Stimulated activated CD4-positive, alpha-beta T cell treated with anti-CD3 and anti-CD28 coated beads, Interleukin-15, amount 100 ng/mL, for 24 hours (primary cell): Measurements from ENCODE around the gene TTC13.

Source experiments
- DNase-seq: peaks from one replicate; pipeline ENCODE4 v3.0.0-alpha.2; 2020

TTC13 gene

GRCh38 chr1:230900984-230901383 is 77.7 kb downstream of the TTC13 start:
- no peak for DNase-seq

- DNase-seq = no peak
Observed at GRCh38 chr1:230899841-230900251, 78.8 kb downstream of the TTC13 start.

DNA sequence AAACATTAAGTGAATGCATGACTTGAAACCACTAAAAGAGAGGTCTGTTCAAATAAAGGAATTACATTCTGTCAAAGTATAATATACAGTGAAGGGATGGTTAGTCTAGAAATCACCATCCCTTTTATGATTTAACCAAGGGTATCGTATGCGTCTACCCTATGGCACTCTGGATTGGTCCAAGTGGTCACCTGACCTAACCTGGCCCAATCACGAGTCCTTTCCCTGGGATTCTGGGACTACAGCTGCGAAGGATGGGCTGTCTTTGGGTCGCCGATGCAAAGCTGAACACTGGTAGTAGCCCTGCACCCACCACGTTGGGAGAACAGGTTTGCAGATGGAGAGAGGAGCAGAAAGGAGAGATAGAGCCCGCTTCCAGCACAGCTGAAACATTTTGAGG is 79.9 kb downstream of the TTC13 start:
- no peak for DNase-seq

DNA sequence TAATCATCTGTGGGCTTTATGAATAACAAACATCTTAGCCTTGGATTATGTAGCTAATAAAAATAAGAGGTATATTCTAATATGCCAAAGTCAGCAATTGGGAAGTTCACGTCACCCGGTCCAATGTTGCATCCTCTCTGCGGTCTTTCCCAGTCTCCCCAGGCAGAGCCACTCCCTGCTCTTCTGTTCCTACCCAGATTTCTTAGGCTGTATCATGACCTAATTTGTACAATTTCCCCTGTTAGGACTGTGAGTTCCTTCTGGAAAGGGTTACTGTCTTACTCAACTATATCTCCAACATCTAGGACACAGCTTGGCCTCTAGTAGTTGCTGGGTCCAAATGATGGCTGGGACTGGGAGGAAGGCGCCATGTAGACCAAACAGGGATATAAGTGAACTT is 80.5 kb downstream of the TTC13 start:
- DNase-seq = no peak

- DNase-seq = no peak
Observed at GRCh38 chr1:230896779-230897178, 81.9 kb downstream of the TTC13 start.

DNA sequence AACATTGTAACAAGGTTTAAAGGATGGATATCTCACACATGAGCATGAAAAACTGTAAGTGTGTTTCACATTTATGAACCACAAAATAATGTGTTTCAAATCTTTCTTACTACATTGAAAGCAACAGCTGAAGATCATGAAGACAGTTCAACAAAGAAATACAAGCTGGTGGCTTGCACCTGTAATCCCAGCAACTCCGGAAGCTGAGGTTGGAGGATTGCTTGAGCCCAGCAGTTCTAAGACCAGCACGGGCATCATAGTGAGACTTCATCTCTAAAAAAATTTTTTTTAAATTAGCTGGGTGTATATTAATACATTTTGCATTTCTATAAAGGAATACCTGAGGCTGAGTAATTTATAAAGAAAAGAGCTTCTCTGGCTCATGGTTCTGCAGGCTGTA is 83.2 kb downstream of the TTC13 start:
- DNase-seq = no peak

GRCh38 chr1:230894664-230895063 is 84.0 kb downstream of the TTC13 start:
- no peak for DNase-seq

GRCh38 chr1:230894032-230894431 is 84.6 kb downstream of the TTC13 start:
- no peak for DNase-seq

DNA sequence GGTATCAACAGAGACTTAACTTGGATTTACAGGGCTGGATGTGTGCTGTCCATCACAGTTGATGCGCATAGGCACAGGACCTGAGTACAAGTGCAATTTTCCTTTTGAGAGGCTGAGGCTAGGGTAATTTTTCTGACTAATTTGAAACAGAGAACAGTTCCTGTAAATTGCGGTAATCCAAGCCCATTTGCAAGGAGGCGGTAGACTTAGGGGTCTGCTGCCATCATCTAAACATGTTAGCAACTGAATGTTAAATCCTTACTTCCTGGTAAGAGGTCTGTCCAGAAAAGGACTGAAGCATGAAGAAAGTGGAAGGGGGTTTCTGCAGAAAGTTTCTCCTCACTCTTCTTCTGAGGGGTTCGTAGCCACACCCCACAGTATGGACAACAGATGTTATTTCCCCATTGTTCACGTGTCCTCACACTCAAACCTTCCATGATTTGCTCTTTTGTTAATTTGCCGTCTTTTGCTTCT is 86.6 kb downstream of the TTC13 start:
- DNase-seq = no peak

DNA sequence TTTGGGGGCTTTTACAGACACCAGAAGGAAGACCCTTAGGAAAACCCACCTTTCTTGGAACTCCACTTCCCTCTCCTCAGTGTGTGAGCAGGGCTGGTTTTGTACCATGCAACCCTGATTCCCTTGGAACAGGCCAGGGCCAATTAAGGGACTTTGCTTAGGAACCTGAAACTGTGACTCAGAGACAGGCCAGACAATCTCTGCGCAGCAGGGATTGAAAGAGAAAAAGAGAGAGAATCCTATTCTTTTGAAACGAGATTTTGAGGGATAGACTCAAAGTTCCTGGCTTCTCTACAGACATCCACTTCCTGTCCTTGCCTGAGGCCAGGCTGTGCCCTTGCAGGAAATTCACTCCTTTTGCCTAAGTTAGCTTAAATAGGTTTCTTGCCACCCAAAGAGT is 87.2 kb downstream of the TTC13 start:
- DNase-seq = no peak

DNA sequence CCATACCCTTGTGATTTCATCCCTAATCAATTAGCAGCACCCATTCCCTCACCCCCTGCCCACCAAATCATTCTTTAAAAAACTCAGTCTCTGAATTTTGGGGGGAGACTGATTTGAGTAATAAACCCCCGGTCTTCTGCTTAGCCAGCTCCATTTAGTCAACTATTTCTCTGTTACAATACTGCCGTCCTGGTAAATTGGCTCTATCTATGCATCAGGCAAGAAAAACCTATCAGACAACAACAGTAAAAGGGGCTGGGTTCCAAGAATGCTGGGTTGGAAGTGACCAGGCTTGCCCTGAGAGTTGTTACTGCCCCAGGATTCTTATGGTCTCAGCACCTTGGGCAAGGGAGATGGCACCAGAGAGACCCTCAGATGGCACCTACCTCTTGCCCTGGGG is 94.0 kb downstream of the TTC13 start:
- DNase-seq = no peak

DNA sequence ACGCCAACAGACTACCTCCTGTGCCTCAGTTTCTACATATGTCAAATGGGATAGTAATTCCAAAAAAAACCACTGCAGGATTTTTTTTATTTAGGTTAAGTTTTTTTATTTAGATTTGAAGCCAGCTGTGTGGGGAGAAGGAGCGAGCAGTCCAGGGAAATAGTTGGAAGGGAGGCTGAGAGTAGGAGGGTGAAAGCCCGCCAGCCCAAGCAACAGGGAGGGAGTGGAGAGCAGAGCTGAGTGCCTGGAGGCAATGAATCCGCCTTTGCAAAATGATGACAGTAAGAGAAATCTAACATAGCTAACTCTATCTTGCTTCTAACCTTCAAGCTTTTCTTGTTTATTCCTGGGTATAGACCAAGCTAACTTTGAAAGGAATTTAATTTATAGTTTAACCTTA is 94.7 kb downstream of the TTC13 start:
- DNase-seq = no peak

GRCh38 chr1:230879778-230880177 is 98.9 kb downstream of the TTC13 start:
- no peak for DNase-seq

GRCh38 chr1:230878591-230878990 is 100.1 kb downstream of the TTC13 start:
- DNase-seq = no peak

DNA sequence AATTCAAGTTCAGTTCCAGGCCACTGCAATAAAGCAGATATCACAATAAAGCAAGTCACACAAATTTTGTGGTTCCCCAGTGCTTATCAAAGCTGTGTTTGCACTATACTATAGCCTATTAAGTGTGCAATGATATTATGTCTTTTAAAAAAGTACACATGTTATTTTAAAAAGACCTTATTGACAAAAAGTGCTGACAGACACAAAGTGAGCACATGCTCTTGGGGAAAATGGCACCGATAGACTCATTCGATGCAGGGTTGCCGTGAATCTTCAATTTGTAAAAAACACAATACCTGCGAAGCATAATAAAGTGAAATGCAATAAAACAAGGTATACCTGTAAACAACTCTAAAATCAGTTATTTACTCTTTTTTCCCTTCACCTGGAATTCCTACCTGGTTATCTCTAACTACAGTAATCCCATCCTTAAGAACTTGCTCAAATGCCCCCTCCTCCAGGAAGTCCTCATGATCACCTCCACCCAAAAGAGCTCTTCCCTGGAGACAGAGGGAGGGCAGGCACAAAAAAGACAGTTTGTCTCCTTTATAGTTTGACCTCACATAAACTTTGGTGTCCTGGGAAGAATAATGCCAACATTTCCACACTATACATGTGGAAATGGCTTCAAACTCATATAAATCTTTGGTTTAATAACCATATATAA is 100.6 kb downstream of the TTC13 start:
- DNase-seq = no peak

- DNase-seq = no peak
Observed at GRCh38 chr1:230877146-230877923, 101.3 kb downstream of the TTC13 start.

DNA sequence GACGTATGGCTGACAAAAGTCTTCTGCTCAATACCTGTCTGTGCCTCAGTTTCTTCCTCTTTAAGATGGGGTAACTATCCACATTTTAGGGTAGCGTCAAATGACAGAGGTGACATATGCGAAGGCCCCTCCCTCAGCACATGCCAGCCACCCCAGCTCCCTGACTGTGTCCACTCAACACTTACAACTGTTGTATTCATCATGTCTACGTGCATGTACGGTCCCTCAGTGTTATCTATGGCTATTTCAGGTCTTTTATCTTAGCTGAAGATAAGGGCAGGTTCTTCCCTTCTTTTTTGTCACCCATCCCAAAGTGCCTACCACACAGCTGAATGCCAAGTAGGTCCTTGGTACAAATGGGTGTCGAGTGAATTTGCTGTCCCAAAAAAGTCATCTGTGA is 102.0 kb downstream of the TTC13 start:
- no peak for DNase-seq

DNA sequence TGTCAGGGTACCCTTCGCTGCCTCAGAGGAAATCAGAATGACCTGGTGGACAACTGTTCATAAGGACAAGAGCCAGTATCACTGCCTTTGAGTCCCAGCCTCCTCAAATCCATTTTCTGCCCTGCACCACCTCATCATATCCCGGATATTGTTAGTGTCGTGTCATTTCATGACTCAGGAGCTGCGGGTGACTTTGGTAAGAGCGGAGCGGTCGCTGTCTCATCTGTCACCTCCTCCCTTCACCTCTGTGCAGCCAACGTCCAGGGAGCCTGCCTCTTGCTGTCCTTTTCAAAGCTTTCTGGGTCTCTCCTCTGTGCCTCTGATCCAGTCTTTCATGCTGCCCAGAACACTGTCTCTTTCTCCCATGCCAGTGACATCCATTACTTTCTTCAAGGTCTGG is 103.3 kb downstream of the TTC13 start:
- DNase-seq = no peak

DNA sequence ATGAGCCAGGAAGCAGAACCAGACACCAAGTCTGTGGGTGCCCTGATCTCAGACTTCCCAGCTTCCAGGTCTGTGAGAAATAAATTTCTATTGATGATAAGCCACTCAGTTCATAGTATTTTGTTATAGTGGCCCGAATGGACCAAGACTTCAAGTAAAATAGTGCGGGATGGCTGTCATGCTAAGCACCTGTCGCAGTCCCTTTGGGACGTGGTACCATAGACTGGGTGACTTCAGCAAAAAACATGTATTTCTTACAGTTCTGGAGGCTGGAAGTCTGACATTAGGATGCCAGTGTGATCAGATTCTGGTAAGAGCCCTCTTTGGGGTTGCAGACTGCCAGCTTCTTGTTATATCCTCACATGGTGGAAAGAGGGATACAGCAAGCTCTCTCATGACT is 107.7 kb downstream of the TTC13 start:
- no peak for DNase-seq

DNA sequence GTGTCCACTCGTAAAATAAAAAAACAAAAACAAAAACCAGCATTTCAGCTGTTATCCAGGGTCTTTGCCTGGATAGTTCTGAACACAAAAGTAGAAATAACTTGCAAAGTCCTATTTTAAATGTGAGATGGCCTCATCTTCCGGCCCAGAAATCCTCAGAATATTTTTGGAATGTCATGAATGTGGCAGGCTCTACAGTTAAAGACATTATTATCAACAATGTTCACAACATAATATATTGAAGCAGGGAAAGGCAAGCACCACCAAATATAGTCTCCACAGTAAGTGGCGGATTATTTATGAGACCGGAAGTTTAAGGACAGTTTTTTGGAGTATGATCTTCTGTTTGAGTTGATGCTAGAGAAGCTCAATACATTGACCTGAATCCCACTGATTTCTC is 109.2 kb downstream of the TTC13 start:
- no peak for DNase-seq

DNA sequence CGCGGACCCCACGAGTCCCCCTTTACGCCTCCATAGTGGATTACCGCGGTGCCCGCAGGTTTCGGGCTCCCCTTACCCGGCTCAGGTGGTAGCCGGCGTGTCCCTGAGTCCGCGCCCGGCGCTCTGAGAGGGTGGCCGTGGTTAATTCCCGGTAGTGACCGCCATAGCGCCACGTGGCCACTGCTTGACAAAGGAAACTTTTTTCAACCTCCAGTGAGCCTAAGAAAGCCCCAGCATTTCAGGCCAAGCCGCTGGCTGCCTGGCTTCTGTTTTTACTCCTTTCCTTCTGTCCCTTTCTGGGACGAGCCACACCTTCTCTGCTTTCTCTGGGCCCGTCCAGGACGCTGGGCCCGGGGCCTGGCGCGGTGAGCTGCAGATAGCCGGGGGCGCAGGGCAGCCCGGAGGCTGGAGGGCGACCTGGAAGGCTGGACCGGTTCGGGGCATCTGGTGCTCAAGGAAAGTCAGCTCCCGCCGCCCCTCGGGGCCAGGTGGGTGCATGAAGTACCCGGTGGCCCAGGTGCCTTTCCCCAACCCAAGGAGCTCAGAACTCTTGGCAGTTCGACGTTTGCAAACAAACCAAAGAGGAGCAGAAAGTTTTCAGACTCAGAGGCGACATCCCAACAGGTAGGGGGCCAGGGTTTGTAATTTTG is 109.8 kb downstream of the TTC13 start:
- DNase-seq = no peak

- DNase-seq = peak; percentile 78
Observed at GRCh38 chr1:230867903-230868735, 110.5 kb downstream of the TTC13 start, which contains the start of gene C1orf198. Gene C1orf198 (minus strand): TSS chr1:230868521. CDS start chr1:230868512, 9 bp downstream.
